Colonic mucosa (tissue), 4 donors: ENCODE results near the gene IRF4. TPM values are rescaled to one million over a fixed set of nuclear protein-coding genes. Genes with fewer than 3 reads are reported as not detected.

ENCODE experiments used
- DNase-seq: peaks from one replicate; pipeline ENCODE4 v3.0.0-alpha.2; 2020
- H3K27ac ChIP-seq: fragments of 200-600 bp; one replicate; pipeline ENCODE4 v1.8.0; 2021
- H3K27me3 ChIP-seq: fragments of 200-600 bp; one replicate; pipeline ENCODE4 v1.8.0; 2021
- H3K36me3 ChIP-seq: fragments of 200-600 bp; one replicate; pipeline ENCODE4 v1.8.0; 2021
- H3K4me1 ChIP-seq: fragments of 200-600 bp; one replicate; pipeline ENCODE4 v1.8.0; 2021; ENCODE audit warnings: mild to moderate bottlenecking
- H3K4me3 ChIP-seq: fragments of 200-600 bp; one replicate; pipeline ENCODE4 v1.8.0; 2021
- H3K9ac ChIP-seq, 2 donors: one replicate each; pipeline ENCODE4 v1.7.0; 2013; ENCODE audit warnings: control low read depth in 2 of 2, low read depth in 2 of 2, low read length in 2 of 2
- H3K9me3 ChIP-seq: fragments of 200-600 bp; one replicate; pipeline ENCODE4 v1.8.0; 2021
- intact Hi-C: fragments of 100-400 bp; cut with DNase I; formaldehyde crosslinking; loops from one replicate; pipeline ENCODE4 v1.14.1; 2022
- total RNA-seq, 2 donors: library from RNA; stranded (reverse); fragmentation: NEBNext Ultra II Directional in 1 of 2; extraction: Animal tissue kit (Norgen Biotek cat#: 25700) in 1 of 2; gene quantifications; one replicate each; pipeline ENCODE4 v1.2.1, GENCODE V29; 2021
- TF ChIP-seq, protein P1 (sequence below): fragments of 200-600 bp; IDR thresholded peaks from one replicate; pipeline ENCODE4 v1.8.0; 2022; ENCODE audit warnings: antibody characterized with exemption, mild to moderate bottlenecking
- donor health status: healthy.
- donor health status: DM: no; HTN: no; CAD: no.
- donor health status: DM: no; HTN: no; CAD: no.

The IRF4 gene
- total RNA-seq, 2 donors from 2014 or later: 4.7 to 8.8 TPM

DNA sequence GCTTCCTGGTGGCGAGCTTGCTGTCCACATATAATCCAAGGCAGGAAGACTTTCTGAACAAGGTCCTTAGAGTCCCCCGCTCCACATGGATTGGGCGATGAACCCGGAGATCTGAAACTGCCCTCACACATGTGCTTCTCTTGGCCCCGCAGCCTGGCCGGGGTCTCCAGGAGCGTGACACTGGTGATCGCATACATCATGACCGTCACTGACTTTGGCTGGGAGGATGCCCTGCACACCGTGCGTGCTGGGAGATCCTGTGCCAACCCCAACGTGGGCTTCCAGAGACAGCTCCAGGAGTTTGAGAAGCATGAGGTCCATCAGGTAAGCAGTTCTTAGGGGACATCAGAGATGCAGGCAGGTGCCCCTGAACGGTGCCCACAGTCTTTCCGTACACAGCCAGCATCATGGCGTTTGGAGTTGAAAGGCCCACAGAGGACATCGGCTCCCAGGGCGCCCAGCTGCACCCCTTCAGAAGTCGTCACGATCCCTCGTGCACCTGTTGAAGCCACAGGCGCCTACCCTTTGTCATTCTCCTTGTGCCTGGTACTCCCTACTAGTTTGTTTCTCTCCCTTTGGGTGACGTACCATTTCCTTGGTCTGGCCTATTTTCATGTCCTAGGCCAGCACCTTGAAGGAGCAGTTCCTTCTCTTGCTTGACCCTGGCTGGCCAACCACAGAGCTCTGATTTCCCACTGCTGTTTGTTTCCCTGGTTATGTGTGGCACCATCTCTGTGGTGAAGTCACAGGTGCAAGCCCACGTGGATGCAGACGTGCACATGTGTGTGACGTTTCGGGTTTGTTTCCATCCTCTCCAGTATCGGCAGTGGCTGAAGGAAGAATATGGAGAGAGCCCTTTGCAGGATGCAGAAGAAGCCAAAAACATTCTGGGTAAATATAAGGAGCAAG is 43.3 kb upstream of the IRF4 start:
- no peak overlapping the region for H3K27ac ChIP-seq
- H3K36me3 ChIP-seq: no peaks in the 10 kb centered on the region
- H3K9me3 ChIP-seq: no peaks in the 10 kb centered on the region

DNA sequence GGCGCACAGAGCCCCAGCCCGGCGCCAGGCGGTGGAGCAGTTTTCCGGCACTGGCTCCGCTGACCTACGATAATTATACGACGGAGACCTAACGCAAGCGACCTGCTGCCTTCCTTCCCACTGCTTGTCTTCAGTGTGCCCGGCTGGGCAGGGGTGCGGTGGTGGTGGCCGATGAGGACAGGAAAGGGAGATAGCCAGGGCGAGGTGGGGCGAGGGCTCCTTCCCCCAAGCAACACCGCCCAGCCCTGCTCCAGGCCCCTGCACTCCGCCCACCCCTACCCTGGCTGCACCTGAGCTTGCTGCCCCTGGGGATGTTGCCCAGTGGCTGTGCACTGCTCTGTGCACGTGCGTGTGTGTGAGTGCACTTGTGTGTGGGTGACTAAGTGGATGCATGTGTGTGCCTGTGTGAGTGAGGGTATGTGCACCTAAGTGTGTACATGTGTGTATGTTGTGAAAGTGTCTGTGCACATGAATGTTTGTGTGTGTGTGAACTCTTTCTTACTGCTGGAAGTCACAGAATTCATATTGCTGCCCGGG is 42.6 kb upstream of the IRF4 start:
- H3K36me3 ChIP-seq: no peaks in the 10 kb centered on the region
- H3K27ac ChIP-seq: no peak overlapping the region
- no peaks in the 10 kb centered on the region for H3K27me3 ChIP-seq
- H3K9me3 ChIP-seq: no peaks in the 10 kb centered on the region
- H3K9ac ChIP-seq: no peak overlapping the region
- H3K4me3 ChIP-seq: no peak overlapping the region
- TF ChIP-seq, protein P1, sequence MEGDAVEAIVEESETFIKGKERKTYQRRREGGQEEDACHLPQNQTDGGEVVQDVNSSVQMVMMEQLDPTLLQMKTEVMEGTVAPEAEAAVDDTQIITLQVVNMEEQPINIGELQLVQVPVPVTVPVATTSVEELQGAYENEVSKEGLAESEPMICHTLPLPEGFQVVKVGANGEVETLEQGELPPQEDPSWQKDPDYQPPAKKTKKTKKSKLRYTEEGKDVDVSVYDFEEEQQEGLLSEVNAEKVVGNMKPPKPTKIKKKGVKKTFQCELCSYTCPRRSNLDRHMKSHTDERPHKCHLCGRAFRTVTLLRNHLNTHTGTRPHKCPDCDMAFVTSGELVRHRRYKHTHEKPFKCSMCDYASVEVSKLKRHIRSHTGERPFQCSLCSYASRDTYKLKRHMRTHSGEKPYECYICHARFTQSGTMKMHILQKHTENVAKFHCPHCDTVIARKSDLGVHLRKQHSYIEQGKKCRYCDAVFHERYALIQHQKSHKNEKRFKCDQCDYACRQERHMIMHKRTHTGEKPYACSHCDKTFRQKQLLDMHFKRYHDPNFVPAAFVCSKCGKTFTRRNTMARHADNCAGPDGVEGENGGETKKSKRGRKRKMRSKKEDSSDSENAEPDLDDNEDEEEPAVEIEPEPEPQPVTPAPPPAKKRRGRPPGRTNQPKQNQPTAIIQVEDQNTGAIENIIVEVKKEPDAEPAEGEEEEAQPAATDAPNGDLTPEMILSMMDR: no peak
- no peaks in the 10 kb centered on the region for H3K4me1 ChIP-seq
- intact Hi-C loops: no loop called here
- no peak for DNase-seq

More for the DNA sequence above, 43.3 kb upstream of the IRF4 start:
- intact Hi-C loops: no loop called here
- no peaks in the 10 kb centered on the region for H3K27me3 ChIP-seq
- H3K4me3 ChIP-seq: no peak overlapping the region
- TF ChIP-seq, protein P1: no peak
- DNase-seq: no peak
- H3K9ac ChIP-seq: no peak overlapping the region
- no peaks in the 10 kb centered on the region for H3K4me1 ChIP-seq

- H3K36me3 ChIP-seq: no peaks in the 10 kb centered on the region
- no peak for DNase-seq
- intact Hi-C loops: no loop called here
- no peaks in the 10 kb centered on the region for H3K9me3 ChIP-seq
- no peak overlapping the region for H3K4me3 ChIP-seq
- no peak overlapping the region for H3K9ac ChIP-seq
- H3K27ac ChIP-seq: no peak overlapping the region
- H3K4me1 ChIP-seq: no peaks in the 10 kb centered on the region
- H3K27me3 ChIP-seq: no peaks in the 10 kb centered on the region
- TF ChIP-seq, protein P1: no peak
These were observed 42.0 kb upstream of the IRF4 start for GRCh38 chr6:349491-349921.

DNA sequence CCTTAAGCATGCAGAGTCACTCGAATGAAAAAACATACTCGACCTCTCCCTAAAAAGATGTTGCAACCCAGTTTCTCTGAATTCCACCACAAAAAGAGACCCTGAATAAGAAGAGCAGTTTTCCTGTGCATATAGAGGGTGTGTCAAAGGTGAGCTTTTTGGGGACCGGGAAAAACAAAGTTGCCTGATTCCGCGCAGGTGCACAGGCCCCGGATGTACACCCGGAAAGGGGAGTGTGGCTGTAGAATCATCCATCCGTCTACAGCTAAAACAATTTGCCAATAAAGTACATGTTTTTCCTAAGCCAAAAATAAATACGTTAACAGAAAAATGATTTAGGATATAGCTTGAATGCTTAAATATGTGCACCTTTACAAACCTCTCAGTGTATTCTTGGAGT is 41.2 kb upstream of the IRF4 start:
- no peak overlapping the region for H3K4me3 ChIP-seq
- DNase-seq: no peak
- no peak overlapping the region for H3K27ac ChIP-seq
- H3K27me3 ChIP-seq: no peaks in the 10 kb centered on the region
- TF ChIP-seq, protein P1: no peak
- no peaks in the 10 kb centered on the region for H3K36me3 ChIP-seq
- intact Hi-C loops: no loop called here
- H3K9me3 ChIP-seq: no peaks in the 10 kb centered on the region
- H3K9ac ChIP-seq: no peak overlapping the region
- no peaks in the 10 kb centered on the region for H3K4me1 ChIP-seq

DNA sequence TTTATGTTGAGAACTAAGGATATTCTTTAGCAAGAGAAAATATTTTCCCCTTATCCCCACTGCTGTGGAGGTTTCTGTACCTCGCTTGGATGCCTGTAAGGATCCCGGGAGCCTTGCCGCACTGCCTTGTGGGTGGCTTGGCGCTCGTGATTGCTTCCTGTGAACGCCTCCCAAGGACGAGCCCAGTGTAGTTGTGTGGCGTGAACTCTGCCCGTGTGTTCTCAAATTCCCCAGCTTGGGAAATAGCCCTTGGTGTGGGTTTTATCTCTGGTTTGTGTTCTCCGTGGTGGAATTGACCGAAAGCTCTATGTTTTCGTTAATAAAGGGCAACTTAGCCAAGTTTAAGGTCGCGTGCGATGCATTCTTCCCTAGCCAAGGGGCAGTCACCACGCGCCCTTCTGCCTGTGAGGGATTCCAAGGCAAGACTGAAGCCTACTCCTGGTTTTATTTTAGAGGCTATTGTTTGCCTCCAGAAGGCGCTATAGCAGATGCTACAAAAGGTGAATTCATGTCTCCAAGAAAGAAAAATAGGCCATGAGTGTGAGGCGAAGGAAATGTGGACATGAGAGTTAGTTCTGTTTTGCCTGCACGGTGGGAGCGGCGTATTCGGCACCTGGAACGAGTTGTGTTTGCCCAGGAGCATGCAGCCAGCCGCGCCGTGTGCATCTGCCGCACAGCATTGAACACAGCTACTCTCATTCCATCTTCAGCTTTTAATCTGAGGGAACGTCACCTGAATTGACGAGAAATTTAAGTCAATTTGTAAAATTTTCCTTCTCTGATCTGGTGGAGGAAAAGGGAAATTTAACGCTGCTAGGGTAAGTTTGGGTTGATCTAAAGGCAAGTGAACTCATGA is 40.3 kb upstream of the IRF4 start:
- intact Hi-C loops: no loop called here
- TF ChIP-seq, protein P1: no peak

More for the DNA sequence above, 40.3 kb upstream of the IRF4 start:
- H3K9ac ChIP-seq: no peak overlapping the region
- H3K4me1 ChIP-seq: no peaks in the 10 kb centered on the region
- no peaks in the 10 kb centered on the region for H3K36me3 ChIP-seq
- no peak for DNase-seq
- no peak overlapping the region for H3K27ac ChIP-seq
- H3K9me3 ChIP-seq: no peaks in the 10 kb centered on the region
- no peaks in the 10 kb centered on the region for H3K27me3 ChIP-seq
- no peak overlapping the region for H3K4me3 ChIP-seq
